ENCODE data around the gene TPRG1.

Gene TPRG1

DNA sequence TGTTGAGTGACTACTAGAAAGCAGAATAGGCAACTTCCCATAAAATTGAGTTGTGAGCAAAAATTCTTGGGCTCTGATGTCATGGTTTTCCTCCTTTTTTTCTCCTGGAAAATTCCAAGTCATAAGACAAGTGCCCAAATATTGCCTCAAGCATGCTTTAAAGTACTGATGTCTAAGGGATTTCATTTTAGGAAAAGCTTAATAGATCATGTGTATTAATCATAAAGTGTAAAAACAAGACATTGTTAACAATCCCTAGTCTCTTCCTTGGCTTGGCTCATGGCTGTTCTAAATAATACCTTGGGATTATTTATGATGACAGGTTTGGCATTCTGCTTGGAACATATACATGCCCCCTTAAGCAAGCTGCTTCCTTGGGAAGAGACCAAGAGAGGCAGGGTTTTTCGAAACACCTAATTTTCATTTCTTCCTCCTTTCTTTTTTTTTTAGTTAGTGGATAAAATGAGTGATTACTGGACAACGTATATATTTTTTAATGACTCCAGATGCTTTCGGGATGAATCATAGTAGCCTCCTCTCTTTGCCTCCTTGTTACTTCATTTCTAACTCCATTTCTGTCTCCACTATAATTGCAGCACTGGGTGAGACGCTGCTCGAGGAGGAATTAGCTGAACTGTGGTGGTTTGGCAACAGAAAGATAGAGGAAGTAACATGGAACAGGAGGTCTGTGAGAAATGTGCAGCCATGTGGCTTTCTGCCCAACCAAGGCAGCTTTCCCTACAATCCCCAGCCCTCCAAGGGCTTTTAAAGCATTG is 104.9 kb downstream of the TPRG1 start:
- no peak for DNase-seq (ENCODE audit: low read depth in 1 of 2, low spot score in 1 of 2)

GRCh38 chr3:189277711-189278110 is 105.9 kb downstream of the TPRG1 start:
- no peak for DNase-seq (ENCODE audit: low read depth in 1 of 2, low spot score in 1 of 2)

GRCh38 chr3:189278221-189278620 is 106.5 kb downstream of the TPRG1 start:
- DNase-seq (ENCODE audit: low read depth in 1 of 2, low spot score in 1 of 2): no peak

GRCh38 chr3:189282189-189282588 is 110.4 kb downstream of the TPRG1 start:
- DNase-seq (ENCODE audit: low read depth in 1 of 2, low spot score in 1 of 2): no peak

GRCh38 chr3:189282741-189283140 is 111.0 kb downstream of the TPRG1 start:
- DNase-seq (ENCODE audit: low read depth in 1 of 2, low spot score in 1 of 2): no peak

- DNase-seq (ENCODE audit: low read depth in 1 of 2, low spot score in 1 of 2): no peak
Measured at GRCh38 chr3:189286188-189286587, 114.4 kb downstream of the TPRG1 start.

DNA sequence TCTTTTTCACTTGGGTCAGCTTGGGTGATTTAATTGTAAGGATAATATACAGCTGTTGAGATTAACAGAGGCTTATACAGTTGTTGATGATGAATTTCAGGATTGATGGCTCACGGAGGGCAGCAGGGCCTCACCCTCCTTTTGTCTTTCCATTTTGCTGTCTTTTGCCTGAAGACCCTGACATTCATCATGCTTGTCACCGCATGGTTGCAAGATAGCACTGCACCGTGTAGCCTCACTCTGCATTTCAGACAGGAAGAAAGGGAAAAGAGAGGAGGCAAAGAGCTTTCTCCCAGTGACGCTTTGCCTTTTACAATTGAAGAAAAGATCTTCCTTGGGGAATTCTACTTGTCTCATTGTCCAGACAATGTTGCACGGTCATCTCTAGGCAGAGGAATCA is 115.1 kb downstream of the TPRG1 start:
- no peak for DNase-seq (ENCODE audit: low read depth in 1 of 2, low spot score in 1 of 2)

- no peak for DNase-seq (ENCODE audit: low read depth in 1 of 2, low spot score in 1 of 2)
Measured at GRCh38 chr3:189288348-189289235, 116.8 kb downstream of the TPRG1 start.

GRCh38 chr3:189289251-189289650 is 117.5 kb downstream of the TPRG1 start:
- DNase-seq (ENCODE audit: low read depth in 1 of 2, low spot score in 1 of 2): no peak

DNA sequence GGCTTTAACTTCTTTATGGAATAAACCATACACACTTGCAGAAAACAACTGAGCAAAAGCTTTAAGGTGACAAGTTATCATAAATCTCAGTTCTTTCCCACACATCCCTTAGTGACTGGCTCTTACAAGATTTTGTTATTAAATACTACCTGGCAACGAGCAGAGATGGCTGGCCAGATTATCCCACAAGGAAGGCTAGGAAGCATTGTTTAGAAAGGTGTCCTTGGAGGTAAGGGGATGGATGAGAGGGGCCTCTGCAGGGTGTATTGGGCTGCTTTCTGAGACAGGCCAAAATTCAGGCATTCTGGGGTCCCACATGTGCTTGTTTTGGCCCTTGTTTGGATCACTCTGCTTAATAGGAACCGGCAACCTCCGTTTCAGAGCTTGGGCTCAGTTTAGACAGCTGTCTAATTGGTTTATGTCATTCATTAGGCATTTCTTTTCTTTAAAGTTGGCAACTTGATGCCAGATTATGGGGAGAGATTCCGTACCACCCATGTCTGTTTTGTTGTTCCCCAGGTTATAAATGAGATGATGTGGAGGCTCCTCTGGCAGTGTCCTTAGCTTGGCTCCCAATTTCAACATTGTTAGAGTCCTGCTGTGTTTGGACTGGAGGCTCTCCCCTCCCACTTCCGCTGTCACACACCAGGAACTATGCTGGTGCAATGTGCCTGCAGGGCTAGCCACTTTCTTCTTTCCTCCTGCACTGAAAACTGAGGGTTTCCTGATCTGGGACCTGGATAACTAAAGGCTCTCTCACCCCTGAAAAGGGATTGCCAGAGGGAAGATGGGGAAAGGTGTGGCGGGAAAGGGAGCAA is 121.1 kb downstream of the TPRG1 start:
- no peak for DNase-seq (ENCODE audit: low read depth in 1 of 2, low spot score in 1 of 2)

GRCh38 chr3:189294649-189295048 is 122.9 kb downstream of the TPRG1 start:
- DNase-seq (ENCODE audit: low read depth in 1 of 2, low spot score in 1 of 2): no peak

DNA sequence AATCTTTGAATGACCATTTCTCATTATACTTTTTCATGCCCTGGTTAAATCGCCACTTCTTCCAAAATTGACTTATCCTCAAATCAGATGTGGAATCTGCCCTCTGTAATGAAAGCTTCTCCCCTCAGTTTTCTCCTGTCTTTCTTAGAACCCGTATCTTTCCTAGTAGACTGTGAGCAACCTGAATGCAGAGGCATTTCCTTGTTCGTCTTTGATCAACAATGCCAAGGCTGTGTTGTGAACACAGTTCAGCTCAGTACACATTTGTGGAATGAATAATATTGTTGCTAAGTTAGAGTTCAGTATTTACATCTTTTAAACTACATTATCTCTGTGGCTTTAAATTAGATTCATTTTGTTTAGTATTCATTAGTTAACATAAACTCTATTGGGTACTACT is 123.3 kb downstream of the TPRG1 start:
- DNase-seq (ENCODE audit: low read depth in 1 of 2, low spot score in 1 of 2): no peak

- DNase-seq (ENCODE audit: low read depth in 1 of 2, low spot score in 1 of 2): no peak
Measured at GRCh38 chr3:189297932-189298331, 126.2 kb downstream of the TPRG1 start.

GRCh38 chr3:189298469-189299375 is 127.0 kb downstream of the TPRG1 start:
- peak in 1 of 2 donors; percentile 26 for DNase-seq (ENCODE audit: low read depth in 1 of 2, low spot score in 1 of 2)

GRCh38 chr3:189300345-189300744 is 128.6 kb downstream of the TPRG1 start:
- DNase-seq (ENCODE audit: low read depth in 1 of 2, low spot score in 1 of 2): no peak

GRCh38 chr3:189301479-189301878 is 129.7 kb downstream of the TPRG1 start:
- DNase-seq (ENCODE audit: low read depth in 1 of 2, low spot score in 1 of 2): no peak

- no peak for DNase-seq (ENCODE audit: low read depth in 1 of 2, low spot score in 1 of 2)
Measured at GRCh38 chr3:189303584-189303983, 131.8 kb downstream of the TPRG1 start.

DNA sequence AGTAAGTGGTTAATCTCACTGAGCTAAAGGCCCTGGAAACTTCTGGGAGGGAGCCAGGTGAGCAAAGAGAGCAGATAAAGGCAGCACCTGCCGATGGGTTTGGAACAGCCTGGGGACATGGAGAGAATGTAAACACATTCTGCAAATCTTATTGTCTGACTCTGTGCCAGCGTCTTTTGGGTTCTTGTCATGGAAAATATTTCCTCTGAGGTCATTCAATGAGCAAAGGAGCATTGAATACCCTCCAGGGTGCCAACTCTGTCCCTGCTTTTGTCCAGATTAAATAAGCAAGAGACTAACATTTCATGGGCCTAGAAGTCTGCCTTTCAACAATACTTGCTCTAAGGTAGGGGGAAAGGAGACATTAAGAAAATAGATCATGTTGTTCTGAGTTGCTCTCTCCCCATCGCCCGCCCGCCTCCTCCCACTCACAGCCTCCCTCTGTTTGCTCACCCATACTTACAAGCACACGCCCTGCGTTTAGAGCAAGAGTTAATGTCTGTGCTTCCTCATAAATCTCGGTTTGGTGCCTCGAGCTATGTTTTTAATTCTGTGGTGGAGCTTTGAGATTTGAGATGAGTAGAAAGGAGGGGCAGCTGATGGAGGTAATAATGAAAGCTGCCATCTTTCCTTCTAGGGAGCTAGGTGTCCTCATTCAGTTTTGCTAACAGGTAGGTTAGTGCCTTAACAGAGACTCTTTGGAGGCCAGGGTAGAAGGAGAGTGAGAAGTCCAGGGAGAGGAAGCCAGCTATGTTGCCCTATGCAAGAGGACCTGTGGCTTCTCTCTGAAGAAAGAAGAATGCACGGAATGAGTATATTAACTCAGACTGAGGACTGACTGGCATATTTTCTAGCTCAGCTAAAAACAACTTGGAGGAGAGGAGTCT is 132.9 kb downstream of the TPRG1 start:
- DNase-seq (ENCODE audit: low read depth in 1 of 2, low spot score in 1 of 2): no peak

DNA sequence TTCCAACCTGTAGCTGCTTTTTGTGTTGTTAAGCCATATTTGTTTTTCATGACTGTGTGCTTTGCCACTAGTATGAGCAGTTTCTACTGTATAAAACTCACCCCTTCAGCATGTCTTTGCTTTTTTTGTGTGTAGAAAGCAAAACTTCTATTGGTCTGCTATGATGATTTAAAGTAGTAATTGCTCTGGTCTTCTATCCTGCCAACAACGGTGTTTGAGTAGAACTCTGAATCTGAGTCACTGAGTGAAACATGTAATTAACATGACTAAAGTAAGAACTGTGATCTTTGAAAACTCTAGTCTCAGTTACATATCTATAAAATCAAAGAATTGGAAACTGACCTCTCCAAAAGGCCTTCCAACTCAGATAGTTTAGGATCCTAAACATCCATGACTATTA is 133.6 kb downstream of the TPRG1 start:
- DNase-seq (ENCODE audit: low read depth in 1 of 2, low spot score in 1 of 2): no peak
